ENCODE results near the gene TAS1R2.

TAS1R2 gene

DNA sequence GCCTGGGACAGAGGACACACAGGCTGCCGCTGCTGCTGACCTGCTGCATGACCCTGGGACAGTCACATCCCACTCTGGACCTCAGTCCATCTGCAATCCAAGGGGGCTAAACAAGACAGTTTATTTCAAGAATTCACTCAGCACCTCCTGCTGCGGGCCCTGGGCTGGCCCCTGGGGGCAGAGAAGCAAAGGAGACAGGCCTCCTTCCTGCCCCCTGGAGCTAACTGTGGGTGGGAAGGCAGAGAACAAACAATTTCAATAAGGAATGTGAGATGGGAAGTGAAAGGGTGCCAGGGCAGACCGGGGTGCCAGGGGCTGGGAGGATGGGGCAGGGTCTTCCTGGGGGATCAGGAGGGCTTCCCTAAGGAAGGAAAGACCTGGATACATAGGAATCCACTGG, 60.0 kb downstream of the TAS1R2 start:
- DNase-seq (ENCODE audit: low read depth), result no peak

GRCh38 chr1:18798946-18799345, 60.5 kb downstream of the TAS1R2 start:
- no peak for DNase-seq (ENCODE audit: low read depth)

DNA sequence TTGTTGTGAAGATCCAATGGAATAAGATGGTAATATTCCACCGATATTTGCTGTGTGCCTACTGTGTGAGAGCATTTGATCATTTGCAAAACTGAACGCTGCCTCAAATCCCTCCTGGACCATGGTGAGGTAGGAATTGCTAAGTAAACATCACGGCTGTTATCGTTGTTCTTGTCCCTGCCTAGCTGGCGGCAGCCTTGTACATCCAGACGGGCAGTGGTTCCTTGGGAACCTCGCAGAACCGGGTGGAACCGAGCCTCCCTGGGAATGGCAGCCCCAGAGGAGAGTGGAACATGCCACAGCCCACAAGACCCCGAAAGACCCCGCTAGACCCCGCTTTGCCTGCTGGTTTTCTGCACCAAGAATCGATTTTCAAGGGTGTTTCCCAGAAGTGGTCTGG, 60.9 kb downstream of the TAS1R2 start:
- DNase-seq (ENCODE audit: low read depth), result no peak

- DNase-seq (ENCODE audit: low read depth), result no peak
Observed at GRCh38 chr1:18796950-18797349, 62.5 kb downstream of the TAS1R2 start.

DNA sequence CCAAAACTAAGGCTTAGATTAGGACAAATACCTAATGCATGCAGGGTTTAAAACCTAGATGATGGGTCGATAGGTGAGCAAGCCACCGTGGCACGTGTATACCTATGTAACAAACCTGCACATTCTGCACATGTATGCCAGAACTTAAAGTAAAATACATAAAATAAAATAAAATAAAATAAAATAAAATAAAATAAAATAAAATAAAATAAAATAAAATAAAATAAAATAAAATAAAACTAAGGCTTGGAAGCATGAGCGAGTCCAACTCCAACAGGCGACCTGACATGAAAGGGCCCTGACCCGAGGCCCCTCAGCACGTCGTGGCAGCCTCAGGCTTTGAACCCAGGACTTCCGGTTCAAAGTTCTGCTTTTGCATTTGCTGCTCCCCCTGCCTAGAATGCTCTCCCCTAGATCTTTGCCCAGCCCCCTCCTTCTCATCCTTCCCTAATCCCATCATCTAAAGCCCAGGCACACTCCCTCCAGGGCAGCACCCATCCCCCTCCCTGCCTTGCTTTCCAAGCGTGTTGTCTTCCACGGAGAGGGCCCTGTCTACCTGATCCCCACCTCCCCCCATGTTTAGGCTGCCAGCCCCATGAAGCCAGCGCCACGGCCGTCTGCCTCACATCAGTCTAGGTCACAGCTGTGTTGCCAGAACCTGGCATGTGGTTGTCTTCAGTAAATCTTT, 64.3 kb downstream of the TAS1R2 start:
- no peak for DNase-seq (ENCODE audit: low read depth)

- no peak for DNase-seq (ENCODE audit: low read depth)
Observed at GRCh38 chr1:18794561-18794960, 64.9 kb downstream of the TAS1R2 start.

DNA sequence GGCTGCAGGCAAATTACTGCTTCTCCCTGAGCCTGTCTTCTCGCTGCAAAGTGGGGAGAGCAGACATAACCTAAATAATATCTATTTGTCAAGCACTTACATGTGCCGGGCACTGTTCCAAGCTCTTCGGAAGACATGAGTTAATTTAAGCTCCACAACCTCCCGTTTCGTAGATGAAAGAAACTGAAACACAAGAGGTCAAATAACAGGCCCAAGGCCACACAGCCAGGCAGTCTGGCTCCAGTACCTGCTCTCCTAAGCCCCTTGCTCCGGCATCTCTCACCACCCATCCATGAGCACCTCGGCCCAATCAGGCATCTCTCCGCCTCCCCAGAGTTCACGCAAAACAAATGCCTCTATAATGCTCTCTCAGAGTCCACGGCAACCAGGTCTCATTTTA, 65.4 kb downstream of the TAS1R2 start:
- DNase-seq (ENCODE audit: low read depth), result no peak

DNA sequence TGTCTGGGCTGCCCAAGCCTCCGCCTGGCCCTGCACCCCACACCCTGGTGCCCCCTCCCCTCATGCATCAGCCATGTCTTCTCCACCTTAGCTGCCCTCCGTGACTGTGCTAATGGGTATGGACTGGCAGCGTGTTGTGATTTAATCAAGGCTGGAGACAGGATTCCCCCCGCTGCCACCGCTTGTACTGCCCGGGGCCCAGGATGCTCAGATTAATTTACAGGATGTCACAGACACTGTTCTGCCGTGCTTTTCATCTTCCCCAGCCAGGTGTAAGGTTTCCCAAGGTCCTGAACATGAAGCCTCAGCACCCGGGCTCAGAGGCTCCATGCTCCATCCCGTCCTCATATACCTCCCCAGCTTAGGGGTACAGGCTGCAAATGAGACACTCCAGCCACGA, 66.3 kb downstream of the TAS1R2 start:
- DNase-seq (ENCODE audit: low read depth), result no peak

GRCh38 chr1:18792747-18793146, 66.7 kb downstream of the TAS1R2 start:
- no peak for DNase-seq (ENCODE audit: low read depth)

Measured in stimulated activated CD8-positive, alpha-beta memory T cell treated with anti-CD3 and anti-CD28 coated beads, Interleukin-7, amount 100 ng/mL, for 24 hours (primary cell).